Activated naive CD8-positive, alpha-beta T cell treated with anti-CD3 and anti-CD28 coated beads, Interleukin-2, amount 10 ng/mL, durations not matched to agents 7 days and 5 days (primary cell): ENCODE data around the gene PITPNC1. TPM values are rescaled to one million over a fixed set of nuclear protein-coding genes. Genes with fewer than 3 reads are reported as not detected.
A peak's percentile ranks its signal among the peaks of the same experiment; 100 is the strongest.
"Not testable (repeated sequence)": the region's sequence is repeated elsewhere in the genome, so short reads cannot be mapped to it uniquely, and the experiment has no call there.

Experiments
- ATAC-seq: fragments of 150-1000 bp; cut with Tn5 transposase; one replicate; pipeline ENCODE4 v1.10.0; 2021; ENCODE audit warnings: low read depth, moderate library complexity
- POLR2A ChIA-PET: fragments of 350-600 bp; sonication (Branson Sonifier 250); formaldehyde crosslinking; loops from one replicate; lab custom pipeline; 2021; ENCODE audit warnings: antibody characterized with exemption; lab: Charles Lee
- DNase-seq: peaks from one replicate; pipeline ENCODE4 v3.0.0; 2021
- H3K27ac Mint-ChIP-seq: one replicate; pipeline ENCODE4 v1.8.0; 2022; ENCODE audit warnings: mild to moderate bottlenecking, mixed read lengths
- H3K27me3 Mint-ChIP-seq: one replicate; pipeline ENCODE4 v1.8.0; 2022; ENCODE audit warnings: mild to moderate bottlenecking, moderate library complexity, mixed read lengths
- H3K36me3 Mint-ChIP-seq: one replicate; pipeline ENCODE4 v1.8.0; 2021; ENCODE audit warnings: mild to moderate bottlenecking, mixed read lengths
- H3K4me1 Mint-ChIP-seq: one replicate; pipeline ENCODE4 v1.8.0; 2021; ENCODE audit warnings: mixed read lengths
- H3K4me3 Mint-ChIP-seq: one replicate; pipeline ENCODE4 v1.8.0; 2022; ENCODE audit warnings: mild to moderate bottlenecking, moderate library complexity, mixed read lengths
- H3K9me3 Mint-ChIP-seq: one replicate; pipeline ENCODE4 v1.8.0; 2021; ENCODE audit warnings: mixed read lengths
- total RNA-seq, 2 experiments: library from RNA; stranded (reverse); gene quantifications; one replicate each; pipeline ENCODE4 v1.2.3, GENCODE V29; 2021

The PITPNC1 gene
- total RNA-seq, 2 experiments from 2014 or later = 100 to 104 TPM

- POLR2A ChIA-PET = no interaction called here
- Mint-ChIP-seq H3K9me3 (peaks cover 4% of the 10 kb centered on the region), H3K4me3 (no peak overlapping the region), H3K27ac (no peak overlapping the region), H3K36me3 (peaks cover 8% of the 10 kb centered on the region), H3K4me1 (peaks cover 17% of the 10 kb centered on the region), H3K27me3 (no peaks in the 10 kb centered on the region)
- DNase-seq (no peak), ATAC-seq (no peak)
Measured at GRCh38 chr17:67493812-67494211, 116.7 kb downstream of the PITPNC1 start.

DNA sequence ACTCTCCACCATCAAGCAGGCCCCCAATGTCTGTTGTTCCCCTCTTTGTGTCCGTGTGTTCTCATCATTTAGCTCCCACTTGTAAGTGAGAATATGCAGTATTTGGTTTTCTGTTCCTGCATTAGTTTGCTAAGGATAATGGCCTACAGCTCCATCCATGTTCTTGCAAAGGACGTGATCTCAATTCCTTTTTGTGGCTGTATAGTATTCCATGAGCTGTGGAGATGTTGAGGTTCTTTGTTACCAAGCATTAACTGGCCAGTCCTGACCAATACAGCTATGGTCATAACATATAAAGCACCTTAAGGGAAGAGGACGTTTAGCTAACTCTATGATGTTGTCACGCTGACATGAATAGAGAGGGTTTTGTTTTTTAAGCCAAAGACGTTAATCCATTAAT is 118.5 kb downstream of the PITPNC1 start:
- H3K4me3 Mint-ChIP-seq, H3K27ac Mint-ChIP-seq, H3K9me3 Mint-ChIP-seq, DNase-seq, ATAC-seq, H3K36me3 Mint-ChIP-seq, H3K27me3 Mint-ChIP-seq: not testable (repeated sequence)
- POLR2A ChIA-PET = interaction anchor here (1.6 kb wide), 1 partner anchor 118 kb away, joined by 4 read pairs; no protein-coding TSS in a partner anchor
- H3K4me1 Mint-ChIP-seq = peaks cover 20% of the 10 kb centered on the region

GRCh38 chr17:67496286-67496685 is 119.2 kb downstream of the PITPNC1 start:
- ATAC-seq (no peak), DNase-seq (no peak)
- peaks cover 18% of the 10 kb centered on the region for H3K4me1 Mint-ChIP-seq
- POLR2A ChIA-PET = interaction anchor here (1.2 to 1.6 kb wide), 2 partner anchors 19 to 118 kb away, joined by 4 read pairs; no protein-coding TSS in a partner anchor
- H3K27me3 Mint-ChIP-seq = no peaks in the 10 kb centered on the region
- no peak overlapping the region for H3K27ac Mint-ChIP-seq
- H3K9me3 Mint-ChIP-seq = peaks cover 4% of the 10 kb centered on the region
- no peak overlapping the region for H3K4me3 Mint-ChIP-seq
- peaks cover 5% of the 10 kb centered on the region for H3K36me3 Mint-ChIP-seq

DNA sequence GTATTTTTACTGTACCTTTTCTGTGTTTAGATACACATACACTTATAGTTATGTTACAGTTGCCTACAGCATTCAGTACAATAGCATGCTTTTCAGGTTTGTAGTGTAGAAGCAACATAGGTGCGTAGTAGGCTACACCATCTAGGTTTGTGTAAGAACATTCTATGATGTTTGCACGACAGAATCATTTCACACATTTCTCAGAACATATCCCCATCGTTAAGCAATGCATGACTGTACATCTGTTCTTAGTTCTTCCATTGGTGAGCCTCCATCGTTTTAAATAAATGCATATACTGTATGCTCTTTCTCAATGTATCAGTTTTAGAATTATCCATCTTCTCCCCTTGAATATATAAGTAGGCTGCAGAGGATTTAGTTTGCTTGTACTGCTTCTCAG is 122.6 kb downstream of the PITPNC1 start:
- Mint-ChIP-seq H3K9me3 (peaks cover 4% of the 10 kb centered on the region), H3K4me1 (peaks cover 24% of the 10 kb centered on the region), H3K27me3 (no peaks in the 10 kb centered on the region), H3K36me3 (peaks cover 9% of the 10 kb centered on the region), H3K4me3 (no peak overlapping the region), H3K27ac (no peak overlapping the region)
- no peak for ATAC-seq
- no peak for DNase-seq
- POLR2A ChIA-PET = interaction anchor here (0.6 kb wide), 1 partner anchor 33 kb away, joined by 3 read pairs; no protein-coding TSS in a partner anchor

DNA sequence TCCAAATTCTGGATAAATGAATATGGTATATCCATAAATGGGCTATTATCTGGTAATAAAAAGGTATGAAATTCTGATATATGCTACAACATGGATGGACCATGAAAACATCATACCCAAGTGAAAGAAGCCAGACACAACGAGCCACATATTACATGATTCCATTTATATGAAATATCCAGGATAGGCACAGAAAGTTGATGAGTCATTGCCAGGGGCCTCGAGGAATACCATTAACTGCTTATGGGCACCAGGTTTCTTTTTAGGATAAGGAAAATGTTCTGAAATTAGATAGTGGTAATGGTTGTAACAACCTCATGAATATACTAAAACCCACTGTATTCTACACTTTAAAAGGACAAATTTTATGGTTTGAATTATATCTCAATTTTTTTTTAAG is 123.2 kb downstream of the PITPNC1 start:
- Mint-ChIP-seq H3K4me3 (no peak overlapping the region), H3K27ac (no peak overlapping the region), H3K36me3 (peaks cover 14% of the 10 kb centered on the region), H3K27me3 (no peaks in the 10 kb centered on the region), H3K9me3 (peaks cover 4% of the 10 kb centered on the region), H3K4me1 (peaks cover 24% of the 10 kb centered on the region)
- no peak for DNase-seq
- no peak for ATAC-seq
- POLR2A ChIA-PET = interaction anchor here (0.6 kb wide), 1 partner anchor 33 kb away, joined by 3 read pairs; no protein-coding TSS in a partner anchor

DNA sequence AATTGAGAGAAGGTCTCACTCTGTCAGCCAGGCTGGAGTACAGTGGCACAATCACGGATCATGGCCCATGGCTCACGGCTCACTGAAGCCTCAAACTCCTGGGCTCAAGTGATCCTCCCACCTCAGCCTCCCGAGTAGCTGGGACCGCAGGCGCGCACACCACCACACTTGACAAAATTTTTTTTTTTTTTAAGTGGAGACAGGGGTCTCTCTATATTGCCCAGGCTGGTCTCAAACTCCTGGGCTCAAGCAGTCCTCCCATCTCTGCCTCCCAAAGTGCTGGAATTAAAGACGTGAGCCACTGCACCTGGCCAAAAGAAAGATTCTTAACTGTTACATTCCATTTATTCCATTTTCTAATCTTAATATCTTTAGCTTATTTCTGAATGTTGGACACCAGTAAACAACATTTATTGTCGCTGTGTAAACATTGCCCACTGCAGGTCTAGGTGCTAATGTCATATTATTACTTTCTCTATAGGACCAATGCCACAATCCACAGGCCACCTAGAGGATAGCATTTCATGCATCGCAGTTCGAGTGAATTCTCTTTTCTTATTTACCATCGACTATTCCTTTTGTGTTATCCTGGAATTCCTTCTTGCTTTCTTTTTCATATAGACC is 123.7 kb downstream of the PITPNC1 start:
- DNase-seq = no peak
- no peak overlapping the region for H3K4me3 Mint-ChIP-seq
- peaks cover 12% of the 10 kb centered on the region for H3K36me3 Mint-ChIP-seq
- ATAC-seq = no peak
- H3K27ac Mint-ChIP-seq = no peak overlapping the region
- H3K27me3 Mint-ChIP-seq = no peaks in the 10 kb centered on the region
- peaks cover 24% of the 10 kb centered on the region for H3K4me1 Mint-ChIP-seq
- H3K9me3 Mint-ChIP-seq = no peaks in the 10 kb centered on the region
- POLR2A ChIA-PET = interaction anchor here (0.6 kb wide), 1 partner anchor 32 kb away, joined by 3 read pairs; no protein-coding TSS in a partner anchor

DNA sequence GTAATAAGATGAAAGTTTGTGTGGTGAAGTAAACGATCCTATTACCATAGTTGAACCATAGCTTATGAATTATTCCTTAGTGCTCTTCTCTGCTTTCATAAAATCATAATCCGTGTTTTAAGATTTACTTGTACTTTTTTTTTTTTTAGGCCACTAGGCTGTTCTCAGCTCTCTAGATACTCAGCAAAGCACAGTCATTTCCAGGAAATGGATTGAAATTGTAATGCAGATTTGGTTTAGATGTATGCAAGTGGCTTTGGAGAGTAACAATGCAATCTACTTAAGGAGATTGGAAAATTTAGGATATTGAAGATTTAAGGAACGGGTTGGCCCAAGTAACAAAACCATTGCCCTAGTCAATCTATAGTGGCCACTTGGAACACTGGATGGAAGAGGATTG is 125.1 kb downstream of the PITPNC1 start:
- Mint-ChIP-seq H3K4me1 (peaks cover 28% of the 10 kb centered on the region), H3K36me3 (peaks cover 16% of the 10 kb centered on the region), H3K9me3 (peaks cover 3% of the 10 kb centered on the region), H3K27ac (peak overlapping the region; percentile 31), H3K4me3 (no peak overlapping the region), H3K27me3 (no peaks in the 10 kb centered on the region)
- POLR2A ChIA-PET = interaction anchor here (1.1 to 1.2 kb wide), 2 partner anchors 30 to 124 kb away, joined by 3 to 4 read pairs; no protein-coding TSS in a partner anchor
- ATAC-seq (peak; percentile 42), DNase-seq (no peak)

- DNase-seq = no peak
- Mint-ChIP-seq H3K27ac (no peak overlapping the region), H3K4me3 (no peak overlapping the region), H3K9me3 (peaks cover 8% of the 10 kb centered on the region), H3K27me3 (no peaks in the 10 kb centered on the region), H3K36me3 (peaks cover 21% of the 10 kb centered on the region), H3K4me1 (peaks cover 28% of the 10 kb centered on the region)
- ATAC-seq = no peak
- POLR2A ChIA-PET = no interaction called here
Measured at GRCh38 chr17:67503184-67503583, 126.1 kb downstream of the PITPNC1 start.

GRCh38 chr17:67503739-67504138 is 126.7 kb downstream of the PITPNC1 start:
- Mint-ChIP-seq H3K4me3 (no peak overlapping the region), H3K27ac (no peak overlapping the region), H3K9me3 (peaks cover 12% of the 10 kb centered on the region), H3K36me3 (peaks cover 26% of the 10 kb centered on the region), H3K4me1 (peaks cover 29% of the 10 kb centered on the region), H3K27me3 (no peaks in the 10 kb centered on the region)
- ATAC-seq = no peak
- DNase-seq = no peak
- POLR2A ChIA-PET = no interaction called here

- Mint-ChIP-seq H3K36me3 (peaks cover 26% of the 10 kb centered on the region), H3K9me3 (peaks cover 12% of the 10 kb centered on the region), H3K27ac (no peak overlapping the region), H3K4me3 (no peak overlapping the region), H3K4me1 (peaks cover 29% of the 10 kb centered on the region), H3K27me3 (no peaks in the 10 kb centered on the region)
- ATAC-seq = no peak
- POLR2A ChIA-PET = no interaction called here
- DNase-seq = no peak
Measured at GRCh38 chr17:67504182-67504581, 127.1 kb downstream of the PITPNC1 start.

- Mint-ChIP-seq H3K27ac (no peak overlapping the region), H3K4me1 (peaks cover 30% of the 10 kb centered on the region), H3K4me3 (no peak overlapping the region), H3K27me3 (no peaks in the 10 kb centered on the region), H3K36me3 (peaks cover 23% of the 10 kb centered on the region), H3K9me3 (peaks cover 12% of the 10 kb centered on the region)
- POLR2A ChIA-PET = no interaction called here
- DNase-seq = no peak
- no peak for ATAC-seq
Measured at GRCh38 chr17:67506966-67507365, 129.9 kb downstream of the PITPNC1 start.

GRCh38 chr17:67509390-67510287 is 132.6 kb downstream of the PITPNC1 start:
- peaks cover 19% of the 10 kb centered on the region for H3K36me3 Mint-ChIP-seq
- POLR2A ChIA-PET = no interaction called here
- ATAC-seq (no peak), DNase-seq (no peak)
- H3K4me1 Mint-ChIP-seq = peaks cover 17% of the 10 kb centered on the region
- H3K9me3 Mint-ChIP-seq = peaks cover 12% of the 10 kb centered on the region
- no peak overlapping the region for H3K27ac Mint-ChIP-seq
- H3K27me3 Mint-ChIP-seq = no peaks in the 10 kb centered on the region
- no peak overlapping the region for H3K4me3 Mint-ChIP-seq

DNA sequence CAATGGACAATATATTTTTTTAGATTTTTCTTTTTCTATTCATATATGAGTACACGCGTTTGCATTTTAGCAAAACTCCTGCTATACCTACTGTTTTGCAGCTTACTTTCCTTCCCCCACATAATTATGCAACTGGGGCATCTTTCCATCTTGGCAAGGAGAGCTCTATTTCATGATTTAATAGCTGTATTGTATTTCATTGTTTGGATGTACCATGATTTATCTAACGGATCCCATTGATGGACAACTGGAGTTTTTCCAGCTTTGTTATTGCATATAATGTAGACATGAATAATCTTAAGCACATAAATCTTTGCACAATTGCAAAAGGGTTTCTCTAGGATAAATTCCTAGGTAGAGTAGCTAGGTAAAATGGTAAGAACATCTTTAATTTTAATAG is 133.9 kb downstream of the PITPNC1 start:
- ATAC-seq (no peak), DNase-seq (no peak)
- peaks cover 13% of the 10 kb centered on the region for H3K9me3 Mint-ChIP-seq
- POLR2A ChIA-PET = no interaction called here
- peaks cover 20% of the 10 kb centered on the region for H3K4me1 Mint-ChIP-seq
- H3K27ac Mint-ChIP-seq = no peak overlapping the region
- H3K4me3 Mint-ChIP-seq = no peak overlapping the region
- H3K36me3 Mint-ChIP-seq = peaks cover 15% of the 10 kb centered on the region
- H3K27me3 Mint-ChIP-seq = no peaks in the 10 kb centered on the region
